ENCODE measurements around the gene FGF12. TPM values are rescaled to one million over a fixed set of nuclear protein-coding genes. Genes with fewer than 3 reads are reported as not detected.

The FGF12 gene
- total RNA-seq, 4 donors from 2014 or later, result 0.42 to 1.5 (median 0.62) TPM

GRCh38 chr3:192299921-192300320 lies 427.4 kb downstream of the FGF12 start:
- no peaks in the 10 kb centered on the region for H3K27me3 ChIP-seq
- H3K4me1 ChIP-seq, result no peaks in the 10 kb centered on the region
- no peak overlapping the region for H3K4me3 ChIP-seq
- 100% methylated on average over 1 of the region's 1 CpG for WGBS, 2 donors
- no peak for TF ChIP-seq EP300 (IDR thresholded peaks at IDR 0.05)
- no peak for TF ChIP-seq POLR2A (IDR thresholded peaks at IDR 0.05)
- TF ChIP-seq CTCF (IDR thresholded peaks at IDR 0.05), result no peak
- H3K9me3 ChIP-seq, result no peaks in the 10 kb centered on the region
- DNase-seq (ENCODE audit: low spot score in 2 of 2), result no peak
- no peak overlapping the region for H3K27ac ChIP-seq
- H3K36me3 ChIP-seq, result no peaks in the 10 kb centered on the region

- Histone ChIP-seq H3K36me3 (no peaks in the 10 kb centered on the region), H3K9me3 (no peaks in the 10 kb centered on the region), H3K4me1 (no peaks in the 10 kb centered on the region), H3K27ac (no peak overlapping the region), H3K27me3 (no peaks in the 10 kb centered on the region), H3K4me3 (no peak overlapping the region)
- TF ChIP-seq CTCF (IDR thresholded peaks at IDR 0.05), result no peak
- TF ChIP-seq POLR2A (IDR thresholded peaks at IDR 0.05), result no peak
- no peak for TF ChIP-seq EP300 (IDR thresholded peaks at IDR 0.05)
- 95% methylated on average over 4 of the region's 4 CpGs for WGBS, 2 donors
- no peak for DNase-seq (ENCODE audit: low spot score in 2 of 2)
Measured at GRCh38 chr3:192296845-192297244, 430.5 kb downstream of the FGF12 start.

GRCh38 chr3:192284443-192285072 lies 442.8 kb downstream of the FGF12 start:
- Histone ChIP-seq H3K36me3 (no peaks in the 10 kb centered on the region), H3K4me3 (no peak overlapping the region), H3K9me3 (no peaks in the 10 kb centered on the region), H3K27me3 (no peaks in the 10 kb centered on the region), H3K4me1 (no peaks in the 10 kb centered on the region), H3K27ac (no peak overlapping the region)
- DNase-seq (ENCODE audit: low spot score in 2 of 2), result no peak
- TF ChIP-seq CTCF (IDR thresholded peaks at IDR 0.05) (no peak), POLR2A (IDR thresholded peaks at IDR 0.05) (no peak), EP300 (IDR thresholded peaks at IDR 0.05) (no peak)
- 88 to 94% methylated on average over 2 of the region's 2 CpGs for WGBS, 2 donors

- no peaks in the 10 kb centered on the region for H3K9me3 ChIP-seq
- H3K4me3 ChIP-seq, result no peak overlapping the region
- no peak overlapping the region for H3K27ac ChIP-seq
- WGBS, 2 donors, result 70 to 71% methylated on average over 6 of the region's 6 CpGs
- no peak for DNase-seq (ENCODE audit: low spot score in 2 of 2)
- no peaks in the 10 kb centered on the region for H3K36me3 ChIP-seq
- no peaks in the 10 kb centered on the region for H3K27me3 ChIP-seq
- no peaks in the 10 kb centered on the region for H3K4me1 ChIP-seq
- TF ChIP-seq CTCF (IDR thresholded peaks at IDR 0.05), result no peak
- TF ChIP-seq EP300 (IDR thresholded peaks at IDR 0.05), result no peak
- TF ChIP-seq POLR2A (IDR thresholded peaks at IDR 0.05), result no peak
Measured at GRCh38 chr3:192281207-192281880, 446.0 kb downstream of the FGF12 start.

GRCh38 chr3:192279664-192280063 lies 447.7 kb downstream of the FGF12 start:
- H3K4me1 ChIP-seq, result no peaks in the 10 kb centered on the region
- no peak overlapping the region for H3K27ac ChIP-seq
- no peak for DNase-seq (ENCODE audit: low spot score in 2 of 2)
- no peak overlapping the region for H3K4me3 ChIP-seq
- no peaks in the 10 kb centered on the region for H3K9me3 ChIP-seq
- 47 to 60% methylated on average over 1 of the region's 1 CpG for WGBS, 2 donors
- no peaks in the 10 kb centered on the region for H3K36me3 ChIP-seq
- H3K27me3 ChIP-seq, result no peaks in the 10 kb centered on the region
- no peak for TF ChIP-seq CTCF (IDR thresholded peaks at IDR 0.05)
- no peak for TF ChIP-seq POLR2A (IDR thresholded peaks at IDR 0.05)
- TF ChIP-seq EP300 (IDR thresholded peaks at IDR 0.05), result no peak

Data from tibial nerve (tissue), 4 donors.